Tibial artery (tissue), 4 donors: Measurements from ENCODE around the gene KIF22.

Experiments used
- DNase-seq, 2 donors: peaks; one replicate each; pipeline ENCODE4 v3.0.0-alpha.2; 2019
- H3K27ac ChIP-seq, 2 donors: fragments of 200-600 bp; sonication (generic) in 1 of 2; 1 replicate in 1 of 2; 2 replicates in 1 of 2; pipeline ENCODE4 v1.5.1; 2018 to 2019; ENCODE audit warnings: mild to moderate bottlenecking in 1 of 2
- H3K27me3 ChIP-seq, 2 donors: fragments of 200-600 bp; sonication (generic) in 1 of 2; one replicate each; pipeline versions ENCODE4 v1.5.1 to v1.6.0; 2016 to 2019
- H3K36me3 ChIP-seq, 3 donors: fragments of 200-600 bp; sonication (generic) in 2 of 3; one replicate each; pipeline ENCODE4 v1.5.1; 2016 to 2019; ENCODE audit warnings: mild to moderate bottlenecking in 2 of 3
- H3K4me1 ChIP-seq, 4 donors: fragments of 200-600 bp; sonication (generic) in 2 of 4; 1 replicate in 3 of 4; 2 replicates in 1 of 4; pipeline ENCODE4 v1.5.1; 2016 to 2019
- H3K4me3 ChIP-seq, 2 donors: fragments of 200-600 bp; sonication (generic) in 1 of 2; 1 replicate in 1 of 2; 2 replicates in 1 of 2; pipeline ENCODE4 v1.5.1; 2018 to 2019; ENCODE audit warnings: mild to moderate bottlenecking in 2 of 2
- H3K9me3 ChIP-seq, 3 donors: fragments of 200-600 bp; sonication (generic) in 1 of 3; one replicate each; pipeline ENCODE4 v1.5.1; 2016 to 2019
- intact Hi-C: fragments of 100-400 bp; cut with DNase I; formaldehyde crosslinking; loops from one replicate; pipeline ENCODE4 v1.15.0; 2023; ENCODE audit warnings: low total_unique reads
- TF ChIP-seq, protein P1 (sequence below), 2 experiments: fragments of 200-600 bp in 1 of 2; fragments of 450-650 bp in 1 of 2; IDR thresholded peaks; one replicate each; pipeline ENCODE4 v1.5.1; 2017 to 2019; ENCODE audit warnings: antibody characterized with exemption in 2 of 2, mild to moderate bottlenecking in 1 of 2, moderate library complexity in 1 of 2

KIF22 gene

DNA sequence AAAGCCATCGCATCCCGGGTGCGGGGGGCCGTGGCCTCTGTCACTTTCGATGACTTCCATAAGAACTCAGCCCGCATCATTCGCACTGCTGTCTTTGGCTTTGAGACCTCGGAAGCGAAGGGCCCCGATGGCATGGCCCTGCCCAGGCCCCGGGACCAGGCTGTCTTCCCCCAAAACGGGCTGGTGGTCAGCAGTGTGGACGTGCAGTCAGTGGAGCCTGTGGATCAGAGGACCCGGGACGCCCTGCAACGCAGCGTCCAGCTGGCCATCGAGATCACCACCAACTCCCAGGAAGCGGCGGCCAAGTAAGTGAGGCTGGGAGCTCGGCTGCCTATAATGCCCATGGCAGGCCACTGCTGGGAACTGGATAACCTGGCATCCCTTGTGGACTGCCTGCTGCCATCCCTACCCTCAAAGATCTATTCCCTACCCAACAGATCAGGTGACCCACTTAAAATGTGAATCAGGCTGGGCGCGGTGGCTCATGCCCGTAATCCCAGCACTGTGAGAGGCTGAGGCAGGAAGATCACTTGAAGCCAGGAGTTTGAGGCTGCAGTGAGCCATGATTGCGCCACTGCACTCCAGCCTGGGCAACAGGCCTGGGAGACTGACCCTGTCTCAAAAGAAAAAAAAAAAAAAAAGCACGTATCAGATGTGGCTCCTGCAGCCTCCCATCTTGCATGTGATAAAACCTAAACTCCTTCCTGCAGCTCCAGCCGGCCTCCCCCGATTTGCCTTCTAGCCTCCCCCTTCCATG lies 54.2 kb downstream of the KIF22 start:
- TF ChIP-seq, protein P1, sequence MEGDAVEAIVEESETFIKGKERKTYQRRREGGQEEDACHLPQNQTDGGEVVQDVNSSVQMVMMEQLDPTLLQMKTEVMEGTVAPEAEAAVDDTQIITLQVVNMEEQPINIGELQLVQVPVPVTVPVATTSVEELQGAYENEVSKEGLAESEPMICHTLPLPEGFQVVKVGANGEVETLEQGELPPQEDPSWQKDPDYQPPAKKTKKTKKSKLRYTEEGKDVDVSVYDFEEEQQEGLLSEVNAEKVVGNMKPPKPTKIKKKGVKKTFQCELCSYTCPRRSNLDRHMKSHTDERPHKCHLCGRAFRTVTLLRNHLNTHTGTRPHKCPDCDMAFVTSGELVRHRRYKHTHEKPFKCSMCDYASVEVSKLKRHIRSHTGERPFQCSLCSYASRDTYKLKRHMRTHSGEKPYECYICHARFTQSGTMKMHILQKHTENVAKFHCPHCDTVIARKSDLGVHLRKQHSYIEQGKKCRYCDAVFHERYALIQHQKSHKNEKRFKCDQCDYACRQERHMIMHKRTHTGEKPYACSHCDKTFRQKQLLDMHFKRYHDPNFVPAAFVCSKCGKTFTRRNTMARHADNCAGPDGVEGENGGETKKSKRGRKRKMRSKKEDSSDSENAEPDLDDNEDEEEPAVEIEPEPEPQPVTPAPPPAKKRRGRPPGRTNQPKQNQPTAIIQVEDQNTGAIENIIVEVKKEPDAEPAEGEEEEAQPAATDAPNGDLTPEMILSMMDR (IDR thresholded peaks at IDR 0.05), result no peak
- Histone ChIP-seq H3K27ac (no peak overlapping the region), H3K9me3 (no peaks in the 10 kb centered on the region), H3K4me3 (no peak overlapping the region), H3K27me3 (no peaks in the 10 kb centered on the region), H3K4me1 (peaks cover 0 to 4% (median 0%) of the 10 kb centered on the region in 4 donors), H3K36me3 (peaks cover 60 to 83% (median 75%) of the 10 kb centered on the region in 3 donors)
- DNase-seq, result no peak
- intact Hi-C loops, result loop anchor here (5.0 kb wide), 1 partner anchor 147 kb away; no protein-coding TSS in a partner anchor

DNA sequence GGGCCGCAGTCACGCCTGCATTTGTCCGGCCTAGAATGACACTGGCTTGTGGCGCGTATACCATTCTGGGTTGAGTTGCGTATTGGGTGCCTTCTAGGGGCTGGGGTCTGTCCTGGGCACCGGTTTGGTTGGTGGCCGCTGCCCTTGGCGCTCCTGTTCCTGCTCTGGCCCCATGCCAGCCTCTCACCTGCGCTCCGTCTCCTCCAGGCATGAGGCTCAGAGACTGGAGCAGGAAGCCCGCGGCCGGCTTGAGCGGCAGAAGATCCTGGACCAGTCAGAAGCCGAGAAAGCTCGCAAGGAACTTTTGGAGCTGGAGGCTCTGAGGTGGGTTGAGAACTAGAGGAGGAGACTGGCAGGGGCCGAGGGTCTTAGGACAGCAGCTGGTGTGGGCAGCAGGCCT lies 55.1 kb downstream of the KIF22 start:
- H3K36me3 ChIP-seq, result peaks cover 51 to 74% (median 66%) of the 10 kb centered on the region in 3 donors
- no peak overlapping the region for H3K27ac ChIP-seq
- intact Hi-C loops, result loop anchor here (5.0 kb wide), 1 partner anchor 148 kb away; no protein-coding TSS in a partner anchor
- peaks cover 0 to 5% (median 0%) of the 10 kb centered on the region in 4 donors for H3K4me1 ChIP-seq
- no peaks in the 10 kb centered on the region for H3K9me3 ChIP-seq
- DNase-seq, result no peak
- TF ChIP-seq, protein P1 (IDR thresholded peaks at IDR 0.05), result no peak
- no peaks in the 10 kb centered on the region for H3K27me3 ChIP-seq
- H3K4me3 ChIP-seq, result no peak overlapping the region

- Histone ChIP-seq H3K27ac (no peak overlapping the region), H3K4me3 (no peak overlapping the region), H3K9me3 (no peaks in the 10 kb centered on the region), H3K36me3 (peaks cover 32 to 44% (median 41%) of the 10 kb centered on the region in 3 donors), H3K27me3 (no peaks in the 10 kb centered on the region), H3K4me1 (peaks cover 0 to 5% (median 0%) of the 10 kb centered on the region in 4 donors)
- intact Hi-C loops, result loop anchor here (5.0 kb wide), 1 partner anchor 151 kb away; no protein-coding TSS in a partner anchor
- DNase-seq, result peak; percentile 68 to 86
- TF ChIP-seq, protein P1 (IDR thresholded peaks at IDR 0.05), result peak; percentile 78 to 91
These were observed 58.1 kb downstream of the KIF22 start for GRCh38 chr16:29848420-29849297.

GRCh38 chr16:29849505-29849904 lies 59.0 kb downstream of the KIF22 start:
- intact Hi-C loops, result loop anchor here (5.0 kb wide), 1 partner anchor 152 kb away; no protein-coding TSS in a partner anchor
- H3K36me3 ChIP-seq, result peaks cover 28 to 36% (median 34%) of the 10 kb centered on the region in 3 donors
- no peaks in the 10 kb centered on the region for H3K9me3 ChIP-seq
- no peak for DNase-seq
- H3K27me3 ChIP-seq, result no peaks in the 10 kb centered on the region
- peak overlapping the region in 1 of 2 donors; percentile 23 for H3K27ac ChIP-seq
- peaks cover 0 to 5% (median 0%) of the 10 kb centered on the region in 4 donors for H3K4me1 ChIP-seq
- TF ChIP-seq, protein P1 (IDR thresholded peaks at IDR 0.05), result no peak
- H3K4me3 ChIP-seq, result no peak overlapping the region

DNA sequence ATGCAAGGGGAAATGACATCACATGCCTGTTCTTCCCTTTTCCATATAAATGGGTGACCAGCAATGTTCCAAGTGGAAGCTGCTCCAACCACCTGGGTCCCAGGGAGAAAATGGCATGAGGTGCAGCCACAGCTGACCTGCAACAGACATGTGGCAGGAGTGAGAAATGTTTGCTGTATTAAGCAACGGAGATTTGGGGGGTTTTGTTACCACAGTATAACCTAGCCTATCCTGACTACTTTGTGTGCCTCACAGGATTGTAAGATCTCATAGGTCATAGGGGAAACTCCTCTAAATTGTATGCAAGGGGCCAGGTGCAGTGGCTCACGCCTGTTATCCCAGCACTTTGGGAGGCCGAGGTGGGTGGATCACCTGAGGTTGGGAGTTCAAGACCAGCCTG lies 60.4 kb downstream of the KIF22 start:
- H3K9me3 ChIP-seq, result no peaks in the 10 kb centered on the region
- H3K27ac ChIP-seq, result no peak overlapping the region
- no peak overlapping the region for H3K4me3 ChIP-seq
- intact Hi-C loops, result no loop called here
- peaks cover 18 to 21% (median 19%) of the 10 kb centered on the region in 3 donors for H3K36me3 ChIP-seq
- no peaks in the 10 kb centered on the region for H3K27me3 ChIP-seq
- no peak for DNase-seq
- TF ChIP-seq, protein P1 (IDR thresholded peaks at IDR 0.05), result no peak
- peaks cover 0 to 5% (median 0%) of the 10 kb centered on the region in 4 donors for H3K4me1 ChIP-seq
